Urinary bladder (tissue), 4 donors: ENCODE results near the gene OR2H1. TPM values are rescaled to one million over a fixed set of nuclear protein-coding genes. Genes with fewer than 3 reads are reported as not detected.

Experiments
- DNase-seq: peaks from one replicate; pipeline ENCODE4 v3.0.0-alpha.2; 2015; ENCODE audit errors: extremely low spot score
- H3K27ac ChIP-seq: one replicate; pipeline ENCODE4 v1.5.1; 2013; ENCODE audit warnings: low read depth, mild to moderate bottlenecking, moderate library complexity
- H3K36me3 ChIP-seq: one replicate; pipeline ENCODE4 v1.6.1; 2013; ENCODE audit warnings: mild to moderate bottlenecking, moderate library complexity; ENCODE audit not compliant: insufficient read depth
- H3K4me1 ChIP-seq: one replicate; pipeline ENCODE4 v1.6.1; 2013; ENCODE audit warnings: mild to moderate bottlenecking, moderate library complexity; ENCODE audit not compliant: insufficient read depth
- H3K4me3 ChIP-seq: one replicate; pipeline ENCODE4 v1.5.1; 2013; ENCODE audit warnings: low read depth, low read length
- WGBS: extraction: QIAGEN DNeasy Blood & Tissue Kit; methylation state at CpG from one replicate; pipeline ENCODE4 v1.1.7; 2013; 5-methylcytosine and 5-hydroxymethylcytosine counted together
- polyA plus RNA-seq: library from polyadenylated mRNA; stranded (reverse); fragments of 200-250 nt; gene quantifications from one replicate; pipeline ENCODE4 v1.2.3, GENCODE V29; 2013
- total RNA-seq: library from RNA; depleted of rRNA; stranded (reverse); fragments of >200 nt; gene quantifications from one replicate; pipeline ENCODE4 v1.2.3, GENCODE V29; 2014
- donor health status: healthy with polysubstance abuse.
- donor health status: healthy.

The OR2H1 gene
- total and polyA plus RNA-seq, 2 donors: not detected

- WGBS: 84% methylated on average over 5 of the region's 5 CpGs
- no peaks in the 10 kb centered on the region for H3K4me1 ChIP-seq
- H3K36me3 ChIP-seq: no peaks in the 10 kb centered on the region
- no peak overlapping the region for H3K27ac ChIP-seq
- no peak overlapping the region for H3K4me3 ChIP-seq
- no peak for DNase-seq
These were observed 50.4 kb downstream of the OR2H1 start for GRCh38 chr6:29507319-29507718.

GRCh38 chr6:29509239-29509638, 52.3 kb downstream of the OR2H1 start:
- no peak overlapping the region for H3K27ac ChIP-seq
- no peak for DNase-seq
- WGBS: 75% methylated on average over 6 of the region's 6 CpGs
- H3K36me3 ChIP-seq: no peaks in the 10 kb centered on the region
- no peak overlapping the region for H3K4me3 ChIP-seq
- H3K4me1 ChIP-seq: no peaks in the 10 kb centered on the region

- no peak overlapping the region for H3K4me3 ChIP-seq
- no peak for DNase-seq
- WGBS: 80% methylated on average over 9 of the region's 9 CpGs
These were observed 52.8 kb downstream of the OR2H1 start for GRCh38 chr6:29509711-29510110.

GRCh38 chr6:29510202-29510601, 53.2 kb downstream of the OR2H1 start:
- no peak overlapping the region for H3K27ac ChIP-seq
- no peak for DNase-seq
- H3K36me3 ChIP-seq: no peaks in the 10 kb centered on the region
- no peak overlapping the region for H3K4me3 ChIP-seq
- WGBS: 30% methylated on average over 4 of the region's 4 CpGs
- no peaks in the 10 kb centered on the region for H3K4me1 ChIP-seq

More at GRCh38 chr6:29509711-29510110, 52.8 kb downstream of the OR2H1 start:
- no peak overlapping the region for H3K27ac ChIP-seq
- no peaks in the 10 kb centered on the region for H3K4me1 ChIP-seq
- no peaks in the 10 kb centered on the region for H3K36me3 ChIP-seq

- no peaks in the 10 kb centered on the region for H3K36me3 ChIP-seq
These were observed 53.9 kb downstream of the OR2H1 start for GRCh38 chr6:29510746-29511300.

More at GRCh38 chr6:29510746-29511300, 53.9 kb downstream of the OR2H1 start:
- no peak overlapping the region for H3K4me3 ChIP-seq
- no peak overlapping the region for H3K27ac ChIP-seq
- WGBS: 67% methylated on average over 2 of the region's 2 CpGs
- DNase-seq: no peak
- no peaks in the 10 kb centered on the region for H3K4me1 ChIP-seq

Other genes with a start within 250 kb of the OR2H1 start
- not detected for gene OR14J1, start 155.5 kb upstream of the OR2H1 start, total RNA-seq
- gene OR14J1, start 155.5 kb upstream of the OR2H1 start, polyA plus RNA-seq: not detected
- gene OR5V1, start 88.3 kb upstream of the OR2H1 start, total RNA-seq: not detected
- gene OR5V1, start 88.3 kb upstream of the OR2H1 start, polyA plus RNA-seq: not detected
- gene OR12D3, start 81.9 kb upstream of the OR2H1 start, total RNA-seq: not detected
- gene OR12D3, start 81.9 kb upstream of the OR2H1 start, polyA plus RNA-seq: not detected
- gene OR12D2, start 61.5 kb upstream of the OR2H1 start, total RNA-seq: not detected
- gene OR12D2, start 61.5 kb upstream of the OR2H1 start, polyA plus RNA-seq: not detected
- not detected for gene OR12D1, start 42.2 kb upstream of the OR2H1 start, total RNA-seq
- gene OR12D1, start 42.2 kb upstream of the OR2H1 start, polyA plus RNA-seq: not detected
- gene OR10C1, start 17.8 kb upstream of the OR2H1 start, total RNA-seq: not detected
- not detected for gene OR10C1, start 17.8 kb upstream of the OR2H1 start, polyA plus RNA-seq
- gene OR11A1, start 84 bp upstream of the OR2H1 start, total RNA-seq: not detected
- not detected for gene OR11A1, start 84 bp upstream of the OR2H1 start, polyA plus RNA-seq
- gene MAS1L, start 30.8 kb downstream of the OR2H1 start, total RNA-seq: 0.32 TPM
- not detected for gene MAS1L, start 30.8 kb downstream of the OR2H1 start, polyA plus RNA-seq
- gene UBD, start 102.6 kb downstream of the OR2H1 start, total RNA-seq: 2.1 TPM
- 2.9 TPM for gene UBD, start 102.6 kb downstream of the OR2H1 start, polyA plus RNA-seq
- gene OR2H2, start 128.0 kb downstream of the OR2H1 start, total RNA-seq: not detected
- gene OR2H2, start 128.0 kb downstream of the OR2H1 start, polyA plus RNA-seq: not detected
- gene GABBR1, start 176.0 kb downstream of the OR2H1 start, total RNA-seq: 39.1 TPM
- 39.4 TPM for gene GABBR1, start 176.0 kb downstream of the OR2H1 start, polyA plus RNA-seq
- not detected for gene MOG, start 199.9 kb downstream of the OR2H1 start, total RNA-seq
- gene MOG, start 199.9 kb downstream of the OR2H1 start, polyA plus RNA-seq: not detected
- gene ZFP57, start 224.0 kb downstream of the OR2H1 start, total RNA-seq: not detected
- gene ZFP57, start 224.0 kb downstream of the OR2H1 start, polyA plus RNA-seq: not detected